Liver (tissue), 9 donors: ENCODE measurements around the gene DNMT3A. TPM values are rescaled to one million over a fixed set of nuclear protein-coding genes. Genes with fewer than 3 reads are reported as not detected.

Experiments
- DNase-seq: peaks from one replicate; pipeline ENCODE4 v3.0.0-alpha.2; 2017; ENCODE audit warnings: low spot score
- H3K27ac ChIP-seq, 2 donors: one replicate each; pipeline ENCODE4 v1.7.0; 2013; ENCODE audit warnings: inconsistent platforms in 2 of 2, low read length in 2 of 2, control low read depth in 1 of 2, low read depth in 1 of 2, mild to moderate bottlenecking in 1 of 2
- H3K27me3 ChIP-seq, 4 donors: one replicate each; pipeline versions ENCODE4 v1.6.1 to v1.7.0; 2013; ENCODE audit warnings: low read length in 3 of 4, inconsistent platforms in 1 of 4, mild to moderate bottlenecking in 1 of 4, moderate library complexity in 1 of 4; ENCODE audit not compliant: control insufficient read depth in 4 of 4, insufficient read depth in 4 of 4
- H3K36me3 ChIP-seq, 4 donors: one replicate each; pipeline versions ENCODE4 v1.6.1 to v1.7.0; 2013; ENCODE audit warnings: low read length in 3 of 4, mild to moderate bottlenecking in 3 of 4, low read depth in 1 of 4, moderate library complexity in 1 of 4; ENCODE audit not compliant: control insufficient read depth in 4 of 4, insufficient read depth in 3 of 4
- H3K4me1 ChIP-seq, 4 donors: one replicate each; pipeline versions ENCODE4 v1.6.1 to v1.7.0; 2013; ENCODE audit warnings: low read length in 3 of 4, mild to moderate bottlenecking in 3 of 4, moderate library complexity in 1 of 4; ENCODE audit not compliant: control insufficient read depth in 4 of 4, insufficient read depth in 4 of 4
- H3K4me3 ChIP-seq, 3 donors: one replicate each; pipeline versions ENCODE4 v1.6.1 to v1.7.0; 2013; ENCODE audit warnings: low read length in 3 of 3, control low read depth in 1 of 3, low read depth in 1 of 3, mild to moderate bottlenecking in 1 of 3
- H3K9ac ChIP-seq, 2 donors: one replicate each; pipeline ENCODE4 v1.7.0; 2013; ENCODE audit warnings: low read length in 2 of 2, mild to moderate bottlenecking in 2 of 2, moderate library complexity in 2 of 2, control low read depth in 1 of 2, low read depth in 1 of 2
- H3K9me3 ChIP-seq, 4 donors: one replicate each; pipeline versions ENCODE4 v1.6.1 to v1.7.0; 2013; ENCODE audit warnings: low read length in 3 of 4; ENCODE audit not compliant: control insufficient read depth in 4 of 4
- ATF3 ChIP-seq: IDR thresholded peaks from 2 replicates; pipeline ENCODE4 v1.6.1; 2016; ENCODE audit warnings: antibody characterized with exemption
- CTCF ChIP-seq: fragments of 150-350 bp; IDR thresholded peaks from 2 replicates; pipeline ENCODE4 v1.5.1; 2017; ENCODE audit warnings: improper control_type of control experiment, low read depth, low read length; ENCODE audit not compliant: missing input control
- EGR1 ChIP-seq, 2 donors: IDR thresholded peaks; 2 replicates each; pipeline ENCODE4 v1.6.1; 2016 to 2018; ENCODE audit warnings: antibody characterized with exemption in 2 of 2, low read depth in 2 of 2
- FOXA1 ChIP-seq: IDR thresholded peaks from 2 replicates; pipeline ENCODE4 v1.6.1; 2016; ENCODE audit warnings: antibody characterized with exemption
- FOXA2 ChIP-seq: IDR thresholded peaks from 2 replicates; pipeline ENCODE4 v1.6.1; 2016; ENCODE audit warnings: antibody characterized with exemption
- GABPA ChIP-seq, 2 donors: IDR thresholded peaks in 1 of 2; conservative IDR thresholded peaks in 1 of 2; 2 replicates each; pipeline ENCODE4 v1.6.1; 2016; ENCODE audit warnings: antibody characterized with exemption in 2 of 2, mild to moderate bottlenecking in 1 of 2, moderate library complexity in 1 of 2
- HNF4A ChIP-seq, 2 donors: conservative IDR thresholded peaks; 2 replicates each; pipeline ENCODE4 v1.6.1; 2016; ENCODE audit warnings: antibody characterized with exemption in 2 of 2, mild to moderate bottlenecking in 2 of 2
- HNF4G ChIP-seq: IDR thresholded peaks from 2 replicates; pipeline ENCODE4 v1.6.1; 2016; ENCODE audit warnings: antibody characterized with exemption
- JUND ChIP-seq, 2 donors: IDR thresholded peaks; 2 replicates each; pipeline ENCODE4 v1.6.1; 2016; ENCODE audit warnings: antibody characterized with exemption in 2 of 2
- MAX ChIP-seq: IDR thresholded peaks from 2 replicates; pipeline ENCODE4 v1.6.1; 2016; ENCODE audit warnings: antibody characterized with exemption
- NR2F2 ChIP-seq: IDR thresholded peaks from 2 replicates; pipeline ENCODE4 v1.6.1; 2016; ENCODE audit warnings: antibody characterized with exemption
- RAD21 ChIP-seq, 2 donors: IDR thresholded peaks; 2 replicates each; pipeline ENCODE4 v1.6.1; 2016; ENCODE audit warnings: antibody characterized with exemption in 2 of 2, mild to moderate bottlenecking in 2 of 2
- REST ChIP-seq: IDR thresholded peaks from 2 replicates; pipeline ENCODE4 v1.6.1; 2016; ENCODE audit warnings: antibody characterized with exemption, mild to moderate bottlenecking
- RXRA ChIP-seq, 2 donors: IDR thresholded peaks; 2 replicates each; pipeline ENCODE4 v1.6.1; 2017 to 2018; ENCODE audit warnings: antibody characterized with exemption in 2 of 2, mild to moderate bottlenecking in 1 of 2
- SP1 ChIP-seq: IDR thresholded peaks from 2 replicates; pipeline ENCODE4 v1.6.1; 2018; ENCODE audit warnings: antibody characterized with exemption, mild to moderate bottlenecking
- TAF1 ChIP-seq: conservative IDR thresholded peaks from 2 replicates; pipeline ENCODE4 v1.6.1; 2016; ENCODE audit warnings: antibody characterized with exemption, mild to moderate bottlenecking
- YY1 ChIP-seq: IDR thresholded peaks from 2 replicates; pipeline ENCODE4 v1.6.1; 2016; ENCODE audit warnings: antibody characterized with exemption, mild to moderate bottlenecking
- ZBTB33 ChIP-seq: IDR thresholded peaks from 2 replicates; pipeline ENCODE4 v1.6.1; 2016; ENCODE audit warnings: antibody characterized with exemption
- WGBS: extraction: QIAGEN DNeasy Blood & Tissue Kit; methylation state at CpG from one replicate; pipeline ENCODE4 v1.1.7; 2013; 5-methylcytosine and 5-hydroxymethylcytosine counted together
- polyA plus RNA-seq, 2 donors: library from polyadenylated mRNA; stranded (reverse) in 1 of 2; unstranded in 1 of 2; fragments of 200-250 nt in 1 of 2; fragments of >200 nt in 1 of 2; fragmentation: Nextera tagmentation in 1 of 2; extraction: Ambion mirVana in 1 of 2; gene quantifications; one replicate each; pipeline versions ENCODE4 v1.2.1 to v1.2.3, GENCODE V29; 2013 to 2015
- total RNA-seq, 2 donors: library from RNA; depleted of rRNA; stranded (reverse); fragments of >200 nt; gene quantifications; one replicate each; pipeline ENCODE4 v1.2.3, GENCODE V29; 2014
- donor health status: healthy.
- donor health status: healthy.
- donor health status: healthy.
- donor health status: healthy.
- donor health status: healthy.

The DNMT3A gene
- total and polyA plus RNA-seq, 4 donors = 3.5 to 24.2 (median 8.1) TPM

- TF ChIP-seq GABPA (IDR thresholded peaks at IDR 0.05 in 1 of 2, conservative IDR thresholded peaks at IDR 0.05 in 1 of 2) (no peak), HNF4G (no peak)
These were observed 96.6 kb downstream of the DNMT3A start (continued) for GRCh38 chr2:25245141-25245540.

- 98% methylated on average over 17 of the region's 17 CpGs for WGBS
- DNase-seq = no peak
- H3K9me3 ChIP-seq = no peaks in the 10 kb centered on the region
These were observed 97.7 kb downstream of the DNMT3A start for GRCh38 chr2:25243995-25244394.

More at GRCh38 chr2:25243995-25244394, 97.7 kb downstream of the DNMT3A start:
- Histone ChIP-seq H3K9ac (no peak overlapping the region), H3K4me1 (no peaks in the 10 kb centered on the region), H3K27me3 (no peaks in the 10 kb centered on the region), H3K4me3 (no peak overlapping the region), H3K27ac (no peak overlapping the region), H3K36me3 (peaks cover 25 to 88% (median 48%) of the 10 kb centered on the region in 4 donors)
- no peak for TF ChIP-seq ATF3
- TF ChIP-seq EGR1 (IDR thresholded peaks at IDR 0.05; ENCODE audit: low read depth in 2 of 2) = no peak
- no peak for TF ChIP-seq CTCF
- TF ChIP-seq TAF1 = no peak
- TF ChIP-seq FOXA2 = no peak
- no peak for TF ChIP-seq MAX
- TF ChIP-seq NR2F2 = no peak
- TF ChIP-seq RXRA (IDR thresholded peaks at IDR 0.05) = no peak
- TF ChIP-seq REST = no peak
- no peak for TF ChIP-seq ZBTB33
- no peak for TF ChIP-seq HNF4G
- no peak for TF ChIP-seq SP1
- TF ChIP-seq HNF4A (conservative IDR thresholded peaks at IDR 0.05) = no peak
- TF ChIP-seq FOXA1 = no peak
- no peak for TF ChIP-seq JUND (IDR thresholded peaks at IDR 0.05)
- no peak for TF ChIP-seq RAD21 (IDR thresholded peaks at IDR 0.05)
- TF ChIP-seq GABPA (IDR thresholded peaks at IDR 0.05 in 1 of 2, conservative IDR thresholded peaks at IDR 0.05 in 1 of 2) = no peak
- TF ChIP-seq YY1 = no peak
